ENCODE data around the gene ADAMTS13.

DNA sequence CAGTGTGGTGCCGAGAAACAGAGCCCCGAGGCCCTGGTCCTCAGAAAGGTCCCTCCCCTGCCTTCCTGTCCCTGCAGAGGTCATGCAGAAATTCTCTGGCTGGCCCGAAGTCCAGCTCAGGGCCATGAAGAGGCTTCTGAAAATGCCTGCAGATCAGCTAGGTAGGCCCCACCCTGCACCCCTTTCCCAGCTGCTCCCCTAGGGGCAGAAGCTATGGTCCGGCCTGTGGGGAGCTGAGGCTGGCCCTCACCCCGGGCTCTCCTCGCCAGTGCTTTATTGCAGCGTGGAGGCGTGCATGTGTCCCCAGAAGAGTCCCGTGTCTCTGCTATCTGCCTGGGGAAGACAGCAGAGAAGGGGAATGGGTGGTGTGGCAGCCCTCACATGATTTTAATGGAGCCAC is 24.3 kb upstream of the ADAMTS13 start:
- TF ChIP-seq CTCF (IDR thresholded peaks at IDR 0.05) (no peak), POLR2A (IDR thresholded peaks at IDR 0.05) (no peak), EP300 (IDR thresholded peaks at IDR 0.05) (no peak)
